SK-N-SH treated with all-trans-retinoic acid at 6 μM for 48 hours (cell line): ENCODE data around the gene LAMC1.

Experiments used
- ARNTL ChIP-seq: fragments of 450-650 bp; formaldehyde crosslinking; IDR thresholded peaks from 2 replicates; pipeline ENCODE4 v1.5.0; 2020; ENCODE audit warnings: low read depth, mild to moderate bottlenecking, moderate library complexity, borderline replicate concordance
- PPARA ChIP-seq: fragments of 250-450 bp; sonication (Bioruptor Pico); IDR thresholded peaks from 2 replicates; pipeline ENCODE4 v1.5.0; 2020; ENCODE audit warnings: mild to moderate bottlenecking, borderline replicate concordance
- RARB ChIP-seq: fragments of 250-450 bp; sonication (Bioruptor Pico); IDR thresholded peaks from 2 replicates; pipeline ENCODE4 v1.8.0; 2021; ENCODE audit warnings: mild to moderate bottlenecking, moderate library complexity
- SNAI2 ChIP-seq: fragments of 250-450 bp; sonication (Bioruptor Pico); IDR thresholded peaks from 2 replicates; pipeline ENCODE4 v1.5.0; 2020; ENCODE audit warnings: mild to moderate bottlenecking, moderate library complexity
- TOX ChIP-seq: fragments of 250-450 bp; sonication (Bioruptor Pico); IDR thresholded peaks from 2 replicates; pipeline ENCODE4 v1.8.0; 2021; ENCODE audit warnings: mild to moderate bottlenecking, moderate library complexity, borderline replicate concordance
- ZFP3 ChIP-seq: fragments of 250-450 bp; sonication (Bioruptor Pico); IDR thresholded peaks from 2 replicates; pipeline ENCODE4 v1.5.0; 2020; ENCODE audit warnings: mild to moderate bottlenecking, moderate library complexity
- ZFP30 ChIP-seq: fragments of 450-650 bp; formaldehyde crosslinking; IDR thresholded peaks from 2 replicates; pipeline ENCODE4 v1.5.0; 2022; ENCODE audit warnings: mild to moderate bottlenecking, moderate library complexity
- ZNF70 ChIP-seq: fragments of 450-650 bp; formaldehyde crosslinking; IDR thresholded peaks from 2 replicates; pipeline ENCODE4 v1.5.0; 2020; ENCODE audit warnings: mild to moderate bottlenecking, moderate library complexity
- ZNF8 ChIP-seq: fragments of 450-650 bp; formaldehyde crosslinking; IDR thresholded peaks from 2 replicates; pipeline ENCODE4 v1.5.0; 2020; ENCODE audit warnings: mild to moderate bottlenecking, moderate library complexity
- TF ChIP-seq, protein P1 (sequence below): fragments of 250-450 bp; sonication (Bioruptor Pico); IDR thresholded peaks from 2 replicates; pipeline ENCODE4 v1.5.1; 2020; ENCODE audit warnings: low read depth, mild to moderate bottlenecking, moderate library complexity
- TF ChIP-seq, protein P2 (sequence below): fragments of 250-450 bp; sonication (Bioruptor Pico); IDR thresholded peaks from 2 replicates; pipeline ENCODE4 v1.5.0; 2020; ENCODE audit warnings: mild to moderate bottlenecking, moderate library complexity
- TF ChIP-seq, protein P3 (sequence below): fragments of 250-450 bp; sonication (Bioruptor Pico); IDR thresholded peaks from 2 replicates; pipeline ENCODE4 v1.8.0; 2021; ENCODE audit warnings: low read depth, mild to moderate bottlenecking, moderate library complexity, borderline replicate concordance
- TF ChIP-seq, protein P4 (sequence below): fragments of 250-450 bp; sonication (Bioruptor Pico); IDR thresholded peaks from 2 replicates; pipeline ENCODE4 v1.8.0; 2020; ENCODE audit warnings: mild to moderate bottlenecking, moderate library complexity, borderline replicate concordance

DNA sequence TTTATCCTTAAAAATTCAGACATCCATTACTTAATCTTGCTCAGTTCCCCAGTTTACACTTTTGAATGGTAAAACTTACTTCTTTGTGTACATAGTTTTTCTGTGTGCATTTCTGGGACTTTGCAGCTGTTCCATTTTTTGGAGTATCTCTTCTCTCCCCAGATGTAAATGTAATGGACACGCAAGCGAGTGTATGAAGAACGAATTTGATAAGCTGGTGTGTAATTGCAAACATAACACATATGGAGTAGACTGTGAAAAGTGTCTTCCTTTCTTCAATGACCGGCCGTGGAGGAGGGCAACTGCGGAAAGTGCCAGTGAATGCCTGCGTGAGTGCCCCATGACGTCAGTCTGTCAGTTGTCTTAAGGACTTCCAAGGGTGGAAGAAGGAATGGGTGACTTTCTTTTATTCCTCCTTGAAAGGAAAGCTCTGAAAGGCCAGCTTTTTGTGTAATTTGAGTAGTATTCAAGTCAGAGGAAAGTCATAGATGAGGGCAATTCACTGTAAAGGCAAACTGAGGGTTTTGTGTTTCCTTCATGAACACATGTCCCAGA, 87.2 kb downstream of the LAMC1 start:
- TF ChIP-seq ZNF8 (CRISPR knock-in tag) = no peak
- TF ChIP-seq ZFP3 (CRISPR knock-in tag) = no peak
- no peak for TF ChIP-seq RARB (CRISPR knock-in tag)
- no peak for TF ChIP-seq ZNF70 (CRISPR knock-in tag)
- no peak for TF ChIP-seq SNAI2 (CRISPR knock-in tag)
- TF ChIP-seq ZFP30 (CRISPR knock-in tag) = no peak
- TF ChIP-seq, protein P1, sequence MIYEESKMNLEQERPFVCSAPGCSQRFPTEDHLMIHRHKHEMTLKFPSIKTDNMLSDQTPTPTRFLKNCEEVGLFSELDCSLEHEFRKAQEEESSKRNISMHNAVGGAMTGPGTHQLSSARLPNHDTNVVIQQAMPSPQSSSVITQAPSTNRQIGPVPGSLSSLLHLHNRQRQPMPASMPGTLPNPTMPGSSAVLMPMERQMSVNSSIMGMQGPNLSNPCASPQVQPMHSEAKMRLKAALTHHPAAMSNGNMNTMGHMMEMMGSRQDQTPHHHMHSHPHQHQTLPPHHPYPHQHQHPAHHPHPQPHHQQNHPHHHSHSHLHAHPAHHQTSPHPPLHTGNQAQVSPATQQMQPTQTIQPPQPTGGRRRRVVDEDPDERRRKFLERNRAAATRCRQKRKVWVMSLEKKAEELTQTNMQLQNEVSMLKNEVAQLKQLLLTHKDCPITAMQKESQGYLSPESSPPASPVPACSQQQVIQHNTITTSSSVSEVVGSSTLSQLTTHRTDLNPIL (CRISPR knock-in tag) = no peak
- TF ChIP-seq ARNTL (CRISPR knock-in tag) = no peak
- TF ChIP-seq TOX (CRISPR knock-in tag) = no peak
- TF ChIP-seq, protein P2, sequence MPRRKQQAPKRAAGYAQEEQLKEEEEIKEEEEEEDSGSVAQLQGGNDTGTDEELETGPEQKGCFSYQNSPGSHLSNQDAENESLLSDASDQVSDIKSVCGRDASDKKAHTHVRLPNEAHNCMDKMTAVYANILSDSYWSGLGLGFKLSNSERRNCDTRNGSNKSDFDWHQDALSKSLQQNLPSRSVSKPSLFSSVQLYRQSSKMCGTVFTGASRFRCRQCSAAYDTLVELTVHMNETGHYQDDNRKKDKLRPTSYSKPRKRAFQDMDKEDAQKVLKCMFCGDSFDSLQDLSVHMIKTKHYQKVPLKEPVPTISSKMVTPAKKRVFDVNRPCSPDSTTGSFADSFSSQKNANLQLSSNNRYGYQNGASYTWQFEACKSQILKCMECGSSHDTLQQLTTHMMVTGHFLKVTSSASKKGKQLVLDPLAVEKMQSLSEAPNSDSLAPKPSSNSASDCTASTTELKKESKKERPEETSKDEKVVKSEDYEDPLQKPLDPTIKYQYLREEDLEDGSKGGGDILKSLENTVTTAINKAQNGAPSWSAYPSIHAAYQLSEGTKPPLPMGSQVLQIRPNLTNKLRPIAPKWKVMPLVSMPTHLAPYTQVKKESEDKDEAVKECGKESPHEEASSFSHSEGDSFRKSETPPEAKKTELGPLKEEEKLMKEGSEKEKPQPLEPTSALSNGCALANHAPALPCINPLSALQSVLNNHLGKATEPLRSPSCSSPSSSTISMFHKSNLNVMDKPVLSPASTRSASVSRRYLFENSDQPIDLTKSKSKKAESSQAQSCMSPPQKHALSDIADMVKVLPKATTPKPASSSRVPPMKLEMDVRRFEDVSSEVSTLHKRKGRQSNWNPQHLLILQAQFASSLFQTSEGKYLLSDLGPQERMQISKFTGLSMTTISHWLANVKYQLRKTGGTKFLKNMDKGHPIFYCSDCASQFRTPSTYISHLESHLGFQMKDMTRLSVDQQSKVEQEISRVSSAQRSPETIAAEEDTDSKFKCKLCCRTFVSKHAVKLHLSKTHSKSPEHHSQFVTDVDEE (CRISPR knock-in tag) = no peak
- TF ChIP-seq, protein P3, sequence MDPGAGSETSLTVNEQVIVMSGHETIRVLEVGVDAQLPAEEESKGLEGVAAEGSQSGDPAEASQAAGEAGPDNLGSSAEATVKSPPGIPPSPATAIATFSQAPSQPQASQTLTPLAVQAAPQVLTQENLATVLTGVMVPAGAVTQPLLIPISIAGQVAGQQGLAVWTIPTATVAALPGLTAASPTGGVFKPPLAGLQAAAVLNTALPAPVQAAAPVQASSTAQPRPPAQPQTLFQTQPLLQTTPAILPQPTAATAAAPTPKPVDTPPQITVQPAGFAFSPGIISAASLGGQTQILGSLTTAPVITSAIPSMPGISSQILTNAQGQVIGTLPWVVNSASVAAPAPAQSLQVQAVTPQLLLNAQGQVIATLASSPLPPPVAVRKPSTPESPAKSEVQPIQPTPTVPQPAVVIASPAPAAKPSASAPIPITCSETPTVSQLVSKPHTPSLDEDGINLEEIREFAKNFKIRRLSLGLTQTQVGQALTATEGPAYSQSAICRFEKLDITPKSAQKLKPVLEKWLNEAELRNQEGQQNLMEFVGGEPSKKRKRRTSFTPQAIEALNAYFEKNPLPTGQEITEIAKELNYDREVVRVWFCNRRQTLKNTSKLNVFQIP (CRISPR knock-in tag) = no peak
- TF ChIP-seq PPARA (CRISPR knock-in tag) = no peak
- TF ChIP-seq, protein P4, sequence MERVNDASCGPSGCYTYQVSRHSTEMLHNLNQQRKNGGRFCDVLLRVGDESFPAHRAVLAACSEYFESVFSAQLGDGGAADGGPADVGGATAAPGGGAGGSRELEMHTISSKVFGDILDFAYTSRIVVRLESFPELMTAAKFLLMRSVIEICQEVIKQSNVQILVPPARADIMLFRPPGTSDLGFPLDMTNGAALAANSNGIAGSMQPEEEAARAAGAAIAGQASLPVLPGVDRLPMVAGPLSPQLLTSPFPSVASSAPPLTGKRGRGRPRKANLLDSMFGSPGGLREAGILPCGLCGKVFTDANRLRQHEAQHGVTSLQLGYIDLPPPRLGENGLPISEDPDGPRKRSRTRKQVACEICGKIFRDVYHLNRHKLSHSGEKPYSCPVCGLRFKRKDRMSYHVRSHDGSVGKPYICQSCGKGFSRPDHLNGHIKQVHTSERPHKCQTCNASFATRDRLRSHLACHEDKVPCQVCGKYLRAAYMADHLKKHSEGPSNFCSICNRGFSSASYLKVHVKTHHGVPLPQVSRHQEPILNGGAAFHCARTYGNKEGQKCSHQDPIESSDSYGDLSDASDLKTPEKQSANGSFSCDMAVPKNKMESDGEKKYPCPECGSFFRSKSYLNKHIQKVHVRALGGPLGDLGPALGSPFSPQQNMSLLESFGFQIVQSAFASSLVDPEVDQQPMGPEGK = no peak
